PC-9 (cell line): Measurements from ENCODE around the gene TRMU.

Experiments used
- EZH2 ChIP-seq: fragments of 200-600 bp; sonication (generic); IDR thresholded peaks from 2 replicates; pipeline ENCODE4 v1.8.0; 2017; ENCODE audit warnings: antibody characterized with exemption, low read depth
- TF ChIP-seq, protein P1 (sequence below): fragments of 200-600 bp; sonication (generic); conservative IDR thresholded peaks from 2 replicates; pipeline ENCODE4 v1.6.1; 2017; ENCODE audit warnings: mixed run types, antibody characterized with exemption, mild to moderate bottlenecking, moderate library complexity

DNA sequence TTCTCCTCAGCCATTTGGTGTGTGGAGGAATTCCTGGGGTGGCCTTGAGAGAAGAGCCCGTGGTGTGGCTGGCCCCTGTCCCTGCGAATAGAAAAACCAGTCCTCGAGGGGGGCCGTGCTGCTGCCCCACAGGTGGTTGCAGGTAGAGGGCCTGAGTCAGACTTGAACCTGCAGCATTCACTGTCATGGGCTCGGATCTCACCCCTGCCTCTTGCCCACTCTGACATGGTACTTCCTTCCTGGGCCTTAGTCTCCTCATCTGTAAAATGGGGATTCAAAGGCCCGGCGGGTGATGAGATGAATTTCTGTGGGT, 19.4 kb downstream of the TRMU start:
- TF ChIP-seq, protein P1, sequence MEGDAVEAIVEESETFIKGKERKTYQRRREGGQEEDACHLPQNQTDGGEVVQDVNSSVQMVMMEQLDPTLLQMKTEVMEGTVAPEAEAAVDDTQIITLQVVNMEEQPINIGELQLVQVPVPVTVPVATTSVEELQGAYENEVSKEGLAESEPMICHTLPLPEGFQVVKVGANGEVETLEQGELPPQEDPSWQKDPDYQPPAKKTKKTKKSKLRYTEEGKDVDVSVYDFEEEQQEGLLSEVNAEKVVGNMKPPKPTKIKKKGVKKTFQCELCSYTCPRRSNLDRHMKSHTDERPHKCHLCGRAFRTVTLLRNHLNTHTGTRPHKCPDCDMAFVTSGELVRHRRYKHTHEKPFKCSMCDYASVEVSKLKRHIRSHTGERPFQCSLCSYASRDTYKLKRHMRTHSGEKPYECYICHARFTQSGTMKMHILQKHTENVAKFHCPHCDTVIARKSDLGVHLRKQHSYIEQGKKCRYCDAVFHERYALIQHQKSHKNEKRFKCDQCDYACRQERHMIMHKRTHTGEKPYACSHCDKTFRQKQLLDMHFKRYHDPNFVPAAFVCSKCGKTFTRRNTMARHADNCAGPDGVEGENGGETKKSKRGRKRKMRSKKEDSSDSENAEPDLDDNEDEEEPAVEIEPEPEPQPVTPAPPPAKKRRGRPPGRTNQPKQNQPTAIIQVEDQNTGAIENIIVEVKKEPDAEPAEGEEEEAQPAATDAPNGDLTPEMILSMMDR, result no peak
- TF ChIP-seq EZH2, result no peak
